ENCODE data around the gene KRT37.

Gene KRT37

GRCh38 chr17:41424111-41424635 lies at the start of gene KRT37:
TSS of gene KRT37 (minus strand) at chr17:41424585. CDS start at chr17:41424523, 62 bp downstream.
- DNase-seq: no peak

DNA sequence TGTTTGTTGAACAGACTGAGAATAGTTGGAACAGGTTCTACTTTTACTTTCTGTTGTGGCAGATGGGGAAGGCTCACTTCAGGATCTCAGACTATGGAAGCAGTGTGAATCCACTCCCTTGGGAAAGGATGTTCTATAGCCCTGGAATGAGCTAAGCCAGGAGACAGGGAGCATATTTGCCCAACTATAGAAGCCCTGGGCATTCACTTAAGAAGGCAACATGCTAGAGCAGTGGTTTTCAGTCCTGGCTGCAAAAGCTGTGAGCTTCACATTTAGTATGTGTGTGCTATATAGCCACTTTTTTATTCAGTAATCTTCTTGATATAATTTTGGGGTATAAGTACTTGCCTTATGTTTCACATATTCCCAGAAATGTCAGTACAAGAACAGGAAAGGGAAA lies 44.0 kb upstream of the KRT37 start:
- no peak for DNase-seq

DNA sequence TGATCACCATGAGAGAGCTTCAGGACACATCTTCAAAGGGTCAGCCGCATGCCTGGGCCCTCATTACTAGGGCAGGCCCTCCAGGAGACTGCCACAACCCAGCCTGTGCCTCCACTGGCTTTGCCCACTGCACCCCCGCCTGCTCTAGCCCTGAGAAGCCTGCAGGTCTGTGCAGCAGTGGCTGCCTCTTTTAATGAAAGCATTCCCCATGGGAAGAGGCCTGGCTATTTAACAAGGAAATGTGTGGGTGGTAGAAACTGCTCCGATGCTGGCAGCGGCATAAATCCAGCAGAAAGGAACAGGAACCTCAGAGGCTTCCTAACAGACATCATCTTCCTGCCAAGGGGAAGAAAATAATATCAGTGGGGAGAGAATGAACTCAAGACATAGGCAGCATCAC lies 43.2 kb upstream of the KRT37 start:
- DNase-seq: no peak

GRCh38 chr17:41466988-41467387 lies 42.6 kb upstream of the KRT37 start, which contains the start of gene KRT32:
TSS of gene KRT32 (minus strand) at chr17:41467386. CDS start at chr17:41467325, 61 bp downstream.
- no peak for DNase-seq

- DNase-seq: no peak
Observed at GRCh38 chr17:41464682-41465081, 40.3 kb upstream of the KRT37 start.

GRCh38 chr17:41464173-41464572 lies 39.8 kb upstream of the KRT37 start:
- no peak for DNase-seq

- no peak for DNase-seq
Observed at GRCh38 chr17:41463746-41464145, 39.4 kb upstream of the KRT37 start.

- no peak for DNase-seq
Observed at GRCh38 chr17:41462705-41463104, 38.3 kb upstream of the KRT37 start.

DNA sequence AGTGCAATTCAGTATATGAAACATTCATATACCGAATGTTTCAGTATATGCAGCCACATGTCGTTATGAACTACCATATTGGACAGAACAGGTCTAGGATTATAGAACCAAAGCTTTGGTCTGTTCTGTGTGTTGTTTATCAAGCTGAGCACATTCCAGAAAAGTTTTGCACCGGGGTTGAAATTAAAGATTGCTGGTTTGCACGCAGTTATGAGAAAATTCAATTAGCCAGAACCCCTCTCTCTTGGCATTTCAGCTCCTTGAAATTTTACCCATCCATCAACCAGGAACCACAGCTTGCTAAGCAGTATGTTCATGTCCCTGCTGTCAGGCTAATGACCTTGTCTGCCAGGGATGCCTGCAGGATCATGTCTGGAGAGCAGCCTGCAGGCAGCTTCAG lies 33.3 kb upstream of the KRT37 start:
- no peak for DNase-seq

- DNase-seq: no peak
Observed at GRCh38 chr17:41456204-41456603, 31.8 kb upstream of the KRT37 start.

DNA sequence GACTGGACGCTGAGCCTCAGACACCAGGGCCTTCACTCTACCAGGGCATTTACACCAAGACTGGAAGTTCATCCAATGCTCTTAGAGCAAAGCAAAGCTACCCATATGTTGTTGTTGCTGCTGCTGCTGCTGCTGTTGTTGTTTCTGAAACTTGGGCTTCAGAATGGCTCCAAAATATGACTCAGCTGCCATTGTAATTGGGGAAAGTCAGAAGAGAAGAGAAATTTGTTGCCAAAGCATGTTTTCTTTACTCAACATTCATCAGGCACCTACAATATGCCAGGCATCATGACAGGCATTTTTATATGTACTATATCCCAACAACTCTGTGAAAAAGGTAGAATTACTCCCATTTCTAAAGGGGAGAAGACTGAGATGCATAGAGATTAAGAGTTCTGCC lies 30.9 kb upstream of the KRT37 start:
- no peak for DNase-seq

DNA sequence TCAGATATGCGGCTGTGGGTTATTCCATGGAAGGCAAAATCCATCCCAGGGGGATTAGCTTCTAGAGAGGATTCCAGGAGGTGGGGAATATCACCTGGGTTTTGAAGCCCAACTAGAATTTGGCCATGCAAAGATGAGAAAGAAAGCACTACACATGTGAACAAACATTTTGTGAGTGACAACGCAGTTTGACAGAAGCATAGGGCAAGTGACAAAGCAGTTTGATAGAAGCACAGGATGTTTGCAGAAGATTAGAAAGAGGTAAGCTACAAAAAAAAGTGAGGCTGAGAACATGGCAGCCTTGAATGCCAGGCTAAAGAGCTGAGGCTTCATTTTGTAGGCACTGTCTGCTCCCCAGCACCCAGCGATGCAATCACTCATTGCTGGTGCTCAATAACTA lies 28.7 kb upstream of the KRT37 start:
- DNase-seq: no peak

DNA sequence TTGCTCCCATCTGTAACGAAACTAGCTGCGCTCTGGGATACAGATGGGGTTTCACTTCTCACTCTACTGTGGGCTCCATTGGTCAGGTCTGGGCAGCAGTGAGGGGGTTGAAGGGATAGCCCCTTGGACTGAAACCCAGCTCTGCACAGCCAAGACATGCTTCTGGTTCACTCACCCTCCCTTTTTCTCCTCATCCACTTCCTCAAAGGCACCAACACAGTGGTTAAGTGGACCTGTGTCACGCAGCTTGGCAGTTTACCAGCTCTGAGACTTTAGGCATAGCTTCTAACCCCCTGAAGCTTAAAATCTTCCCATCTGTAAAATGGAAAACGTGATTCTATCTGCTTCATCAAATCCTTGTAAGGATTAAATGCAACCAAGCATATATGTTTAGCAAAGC lies 27.9 kb upstream of the KRT37 start:
- DNase-seq: no peak

GRCh38 chr17:41451154-41451728 lies 26.9 kb upstream of the KRT37 start:
- no peak for DNase-seq

- no peak for DNase-seq
Observed at GRCh38 chr17:41449008-41449407, 24.6 kb upstream of the KRT37 start.

GRCh38 chr17:41448506-41448905 lies 24.1 kb upstream of the KRT37 start:
- no peak for DNase-seq

DNA sequence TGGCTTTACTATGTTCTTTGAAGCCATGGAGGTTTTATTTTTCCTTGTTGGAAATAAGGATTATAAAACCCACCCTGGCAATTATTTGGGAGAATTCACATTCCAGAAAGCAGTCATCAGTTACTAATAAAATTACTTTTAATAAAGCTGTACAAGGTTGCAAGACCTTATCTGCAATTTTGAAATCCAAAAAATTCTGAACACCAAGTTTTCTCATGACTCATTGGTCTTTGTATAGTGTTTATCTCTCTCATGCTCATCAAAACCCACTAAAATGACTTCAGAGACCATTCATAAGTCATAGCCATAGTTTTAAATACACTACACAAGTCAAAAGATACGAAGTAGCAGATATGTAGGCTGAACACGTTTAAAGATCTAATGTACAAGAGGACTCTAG lies 22.4 kb upstream of the KRT37 start:
- no peak for DNase-seq

GRCh38 chr17:41444640-41445039 lies 20.3 kb upstream of the KRT37 start:
- no peak for DNase-seq

- no peak for DNase-seq
Observed at GRCh38 chr17:41444186-41444585, 19.8 kb upstream of the KRT37 start.

GRCh38 chr17:41442739-41443138 lies 18.4 kb upstream of the KRT37 start:
- no peak for DNase-seq

DNA sequence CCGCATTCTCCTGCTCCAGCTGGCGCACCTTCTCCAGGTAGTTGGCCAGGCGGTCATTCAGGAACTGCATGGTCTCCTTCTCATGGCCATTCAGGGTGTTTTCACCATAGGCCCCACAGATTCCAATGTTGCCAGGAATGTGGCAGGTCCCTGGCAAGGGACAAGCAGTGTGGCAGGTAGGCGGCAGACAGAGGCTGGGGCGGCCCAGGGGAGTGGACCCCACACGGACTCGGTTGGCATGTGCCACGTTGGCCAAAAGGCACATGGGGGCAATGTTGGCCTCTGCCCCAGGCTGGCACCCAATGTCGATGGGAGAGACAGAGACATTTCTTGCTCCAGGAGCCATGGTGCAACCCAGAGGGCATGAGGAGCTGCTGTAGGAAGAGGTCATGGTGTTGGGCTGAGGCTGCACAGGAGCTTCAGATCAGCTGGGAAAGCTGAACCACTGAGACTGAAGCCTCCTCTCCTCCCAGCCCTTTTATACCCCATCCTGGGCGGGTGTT lies 16.2 kb upstream of the KRT37 start, which contains the start of gene KRT38:
Gene KRT38, minus strand, starts transcription at position 453 of the 503 bp plus-strand sequence. Its CDS starts 62 bp downstream, at position 391.
- no peak for DNase-seq

DNA sequence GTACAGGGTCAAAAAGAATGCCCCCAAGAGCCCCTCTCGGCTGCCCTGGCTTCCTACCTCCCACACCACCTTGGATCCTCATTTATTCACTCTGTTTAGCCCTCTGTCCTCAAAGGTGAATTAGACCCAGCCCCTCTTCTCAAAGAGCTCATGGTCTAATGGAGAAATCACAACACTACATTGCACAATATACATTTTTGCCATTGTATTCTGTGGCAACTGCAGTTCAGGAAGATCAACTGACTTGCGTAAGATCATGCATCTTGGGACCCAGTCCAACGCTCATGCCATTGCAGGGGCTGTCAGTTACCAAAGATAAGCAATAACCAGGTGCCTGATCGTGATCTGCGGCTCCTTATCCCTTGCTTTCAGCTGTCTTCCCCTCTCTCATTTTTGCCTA lies 15.0 kb upstream of the KRT37 start:
- DNase-seq: no peak

GRCh38 chr17:41437769-41438168 lies 13.4 kb upstream of the KRT37 start:
- no peak for DNase-seq

DNA sequence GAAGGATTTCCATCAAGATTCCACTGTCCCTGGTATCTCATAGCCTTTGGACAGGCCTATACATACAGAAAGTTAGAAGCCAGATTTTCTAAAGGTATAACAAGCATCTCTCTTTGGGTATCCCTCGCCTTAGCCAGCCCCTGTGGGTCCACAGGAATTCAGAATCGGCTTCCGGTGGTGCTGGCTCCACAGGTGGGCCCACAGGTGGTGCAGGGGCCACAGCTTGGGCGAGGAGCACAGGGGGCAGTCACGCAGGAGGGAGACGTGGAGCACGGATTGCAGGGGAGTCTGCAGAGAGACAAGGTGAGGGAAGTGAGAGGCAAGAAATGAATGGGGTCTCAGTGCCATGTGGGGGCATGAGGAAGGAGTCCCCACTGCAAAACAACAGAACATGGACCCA lies 12.9 kb upstream of the KRT37 start:
- no peak for DNase-seq

- DNase-seq: no peak
Observed at GRCh38 chr17:41434415-41434814, 10.0 kb upstream of the KRT37 start.
